Keratinocyte (primary cell): Measurements from ENCODE around the gene LAMB1. TPM values are rescaled to one million over a fixed set of nuclear protein-coding genes. Genes with fewer than 3 reads are reported as not detected.

Source experiments
- DNase-seq: peaks from one replicate; pipeline ENCODE4 v3.0.0-alpha.2; 2011; ENCODE audit warnings: low read depth, missing footprints, low spot score
- FAIRE-seq: peaks from 2 replicates; lab custom pipeline; 2011; peaks lifted over from hg19 to GRCh38; lab: Jason Lieb, UNC
- H2AFZ ChIP-seq: 2 replicates; pipeline ENCODE4 v1.6.0; 2012; ENCODE audit warnings: low read length, control low read depth, inconsistent platforms; ENCODE audit not compliant: control insufficient read depth
- H3K27ac ChIP-seq: 2 replicates; pipeline ENCODE4 v1.5.1; 2011; ENCODE audit warnings: low read length; ENCODE audit not compliant: control insufficient read depth, insufficient read depth
- H3K27me3 ChIP-seq: 3 replicates; pipeline ENCODE4 v1.6.0; 2011; ENCODE audit warnings: low read length; ENCODE audit not compliant: control insufficient read depth, insufficient read depth; ENCODE audit errors: extremely low read depth
- H3K36me3 ChIP-seq, 2 experiments: 2 replicates in 1 of 2; 3 replicates in 1 of 2; pipeline ENCODE4 v1.5.1; 2011; ENCODE audit warnings: low read length in 2 of 2, mild to moderate bottlenecking in 1 of 2; ENCODE audit not compliant: control insufficient read depth in 2 of 2, insufficient read depth in 2 of 2; ENCODE audit errors: extremely low read depth in 1 of 2
- H3K4me1 ChIP-seq: 3 replicates; pipeline ENCODE4 v1.5.1; 2011; ENCODE audit warnings: low read length; ENCODE audit not compliant: control insufficient read depth, insufficient read depth; ENCODE audit errors: extremely low read depth
- H3K4me2 ChIP-seq: 3 replicates; pipeline ENCODE4 v1.6.0; 2011; ENCODE audit warnings: low read depth, low read length; ENCODE audit not compliant: control insufficient read depth, insufficient read depth; ENCODE audit errors: extremely low read depth
- H3K4me3 ChIP-seq, 3 experiments: fragments of 200-600 bp in 1 of 3; sonication (generic) in 1 of 3; 2 replicates in 2 of 3; 3 replicates in 1 of 3; pipeline ENCODE4 v1.5.1; 2011 to 2016; ENCODE audit warnings: low read length in 3 of 3, mild to moderate bottlenecking in 3 of 3, control low read depth in 2 of 3, inconsistent platforms in 1 of 3, low read depth in 1 of 3, mixed read lengths in 1 of 3, mixed run types in 1 of 3, moderate library complexity in 1 of 3; ENCODE audit not compliant: control insufficient read depth in 2 of 3, insufficient read depth in 2 of 3; ENCODE audit errors: extremely low read depth in 1 of 3
- H3K79me2 ChIP-seq: 2 replicates; pipeline ENCODE4 v1.6.0; 2012; ENCODE audit warnings: low read length; ENCODE audit not compliant: control insufficient read depth, insufficient read depth
- H3K9ac ChIP-seq: 3 replicates; pipeline ENCODE4 v1.6.0; 2011; ENCODE audit warnings: low read length; ENCODE audit not compliant: control insufficient read depth, insufficient read depth; ENCODE audit errors: extremely low read depth
- H3K9me1 ChIP-seq: 3 replicates; pipeline ENCODE4 v1.6.0; 2011; ENCODE audit warnings: low read length; ENCODE audit not compliant: control insufficient read depth, insufficient read depth; ENCODE audit errors: extremely low read depth
- H3K9me3 ChIP-seq: 2 replicates; pipeline ENCODE4 v1.5.1; 2012; ENCODE audit warnings: low read depth, low read length; ENCODE audit not compliant: control insufficient read depth
- H4K20me1 ChIP-seq: 3 replicates; pipeline ENCODE4 v1.6.0; 2011; ENCODE audit warnings: low read length; ENCODE audit not compliant: control insufficient read depth, insufficient read depth; ENCODE audit errors: extremely low read depth
- EZH2 ChIP-seq: IDR thresholded peaks from one replicate; pipeline ENCODE4 v1.6.1; 2012; ENCODE audit warnings: inconsistent platforms, mild to moderate bottlenecking, low read length, moderate library complexity
- dilution Hi-C: fragments of 300-500 bp; cut with MboI; formaldehyde crosslinking; loops from one replicate; pipeline ENCODE4 v1.7.0; 2020; ENCODE audit warnings: low sequenced_read_pairs; ENCODE audit not compliant: extremely low pct_ligation_motif_present
- polyA plus RNA-seq, 5 experiments: library from polyadenylated mRNA; depleted of rRNA in 3 of 5; stranded (reverse) in 3 of 5; stranded (forward) in 1 of 5; unstranded in 1 of 5; fragments of >200 nt; gene quantifications; 1 replicate in 1 of 5; 2 replicates in 3 of 5; 3 replicates in 1 of 5; pipeline versions ENCODE4 v1.2.1 to v1.2.3, GENCODE V29; 2011 to 2012; ENCODE audit warnings: missing spikeins in 2 of 5, low read depth in 1 of 5, low replicate concordance in 1 of 5
- TF ChIP-seq, protein P1 (sequence below), 3 experiments: IDR thresholded peaks in 1 of 3; conservative IDR thresholded peaks in 1 of 3; optimal IDR thresholded peaks in 1 of 3; 2 replicates in 2 of 3; 3 replicates in 1 of 3; pipeline versions ENCODE3 to v1.5.1; 2011; ENCODE audit warnings: low read length in 3 of 3, mild to moderate bottlenecking in 3 of 3, moderate library complexity in 2 of 3, control low read depth in 1 of 3, inconsistent platforms in 1 of 3; ENCODE audit not compliant: insufficient read depth in 2 of 3; ENCODE audit errors: extremely low read depth in 1 of 3

The LAMB1 gene
- polyA plus RNA-seq, 1 donor (not counting 4 experiments of a cell fraction or from before 2014, with no cell fraction given): 97.9 TPM

DNA sequence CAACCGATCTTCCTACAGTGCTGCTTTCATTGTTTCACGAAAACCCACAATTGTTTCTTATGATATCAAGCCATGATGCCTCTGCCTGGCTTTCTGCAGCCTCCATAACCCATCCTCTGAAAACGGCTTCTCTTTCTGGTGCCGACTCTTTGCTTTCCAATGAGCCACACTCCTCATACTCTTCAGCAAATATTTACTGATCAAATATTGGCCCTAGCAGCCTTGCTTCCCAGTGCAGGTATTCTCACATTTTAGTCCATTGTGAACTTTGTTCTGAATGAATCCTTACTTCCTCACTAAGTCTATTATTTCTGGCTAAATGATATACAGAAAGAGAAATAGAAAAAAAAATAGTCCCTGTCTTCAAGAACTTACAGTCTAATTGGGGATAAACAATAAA, 35.5 kb downstream of the LAMB1 start:
- no peak overlapping the region for H3K9ac ChIP-seq
- H3K27me3 ChIP-seq: no peaks in the 10 kb centered on the region
- no peak overlapping the region for H3K4me2 ChIP-seq
- DNase-seq: no peak
- no peaks in the 10 kb centered on the region for H3K9me1 ChIP-seq
- peaks cover 7% of the 10 kb centered on the region for H3K79me2 ChIP-seq
- no peak overlapping the region for H2AFZ ChIP-seq
- H3K4me3 ChIP-seq: no peak overlapping the region
- no peak for TF ChIP-seq EZH2
- TF ChIP-seq, protein P1, sequence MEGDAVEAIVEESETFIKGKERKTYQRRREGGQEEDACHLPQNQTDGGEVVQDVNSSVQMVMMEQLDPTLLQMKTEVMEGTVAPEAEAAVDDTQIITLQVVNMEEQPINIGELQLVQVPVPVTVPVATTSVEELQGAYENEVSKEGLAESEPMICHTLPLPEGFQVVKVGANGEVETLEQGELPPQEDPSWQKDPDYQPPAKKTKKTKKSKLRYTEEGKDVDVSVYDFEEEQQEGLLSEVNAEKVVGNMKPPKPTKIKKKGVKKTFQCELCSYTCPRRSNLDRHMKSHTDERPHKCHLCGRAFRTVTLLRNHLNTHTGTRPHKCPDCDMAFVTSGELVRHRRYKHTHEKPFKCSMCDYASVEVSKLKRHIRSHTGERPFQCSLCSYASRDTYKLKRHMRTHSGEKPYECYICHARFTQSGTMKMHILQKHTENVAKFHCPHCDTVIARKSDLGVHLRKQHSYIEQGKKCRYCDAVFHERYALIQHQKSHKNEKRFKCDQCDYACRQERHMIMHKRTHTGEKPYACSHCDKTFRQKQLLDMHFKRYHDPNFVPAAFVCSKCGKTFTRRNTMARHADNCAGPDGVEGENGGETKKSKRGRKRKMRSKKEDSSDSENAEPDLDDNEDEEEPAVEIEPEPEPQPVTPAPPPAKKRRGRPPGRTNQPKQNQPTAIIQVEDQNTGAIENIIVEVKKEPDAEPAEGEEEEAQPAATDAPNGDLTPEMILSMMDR (optimal IDR thresholded peaks at IDR 0.05 in 1 of 3, IDR thresholded peaks at IDR 0.05 in 1 of 3, conservative IDR thresholded peaks at IDR 0.05 in 1 of 3; ENCODE audit: extremely low read depth in 1 of 3, insufficient read depth in 2 of 3, low read length in 3 of 3): no peak
- no peaks in the 10 kb centered on the region for H3K9me3 ChIP-seq
- dilution Hi-C loops: no loop called here
- peaks cover 21% of the 10 kb centered on the region for H3K4me1 ChIP-seq
- H3K27ac ChIP-seq: no peak overlapping the region
- FAIRE-seq: no peak
- no peaks in the 10 kb centered on the region for H4K20me1 ChIP-seq
- peaks cover 13 to 24% of the 10 kb centered on the region in 2 experiments for H3K36me3 ChIP-seq

DNA sequence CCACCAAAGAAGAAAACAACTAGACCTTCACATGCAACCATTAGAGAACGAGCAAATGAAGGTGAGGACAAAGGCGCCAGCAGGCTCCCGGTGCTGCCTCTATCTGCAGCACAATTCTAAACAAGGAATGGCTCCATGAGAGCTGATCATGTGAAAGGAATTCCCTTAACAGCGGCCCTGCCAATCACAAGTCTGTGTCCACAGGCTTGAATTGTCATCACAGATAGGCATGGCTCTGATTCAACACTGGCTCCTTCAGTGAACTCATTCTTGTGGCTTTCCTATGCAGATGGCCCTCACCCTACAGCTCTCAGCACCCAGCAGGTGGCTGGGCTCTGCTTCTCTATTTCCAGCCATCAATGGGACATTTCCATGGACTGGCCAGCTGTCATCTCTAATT, 36.2 kb downstream of the LAMB1 start:
- no peaks in the 10 kb centered on the region for H3K9me3 ChIP-seq
- peaks cover 7% of the 10 kb centered on the region for H3K79me2 ChIP-seq
- no peak overlapping the region for H3K4me3 ChIP-seq
- no peak for FAIRE-seq
- H3K4me1 ChIP-seq: peaks cover 14% of the 10 kb centered on the region
- dilution Hi-C loops: no loop called here
- peaks cover 15 to 30% of the 10 kb centered on the region in 2 experiments for H3K36me3 ChIP-seq
- no peaks in the 10 kb centered on the region for H3K27me3 ChIP-seq
- H3K9me1 ChIP-seq: no peaks in the 10 kb centered on the region
- H3K4me2 ChIP-seq: no peak overlapping the region
- H2AFZ ChIP-seq: no peak overlapping the region
- H3K27ac ChIP-seq: no peak overlapping the region
- no peaks in the 10 kb centered on the region for H4K20me1 ChIP-seq
- TF ChIP-seq EZH2: no peak
- TF ChIP-seq, protein P1 (optimal IDR thresholded peaks at IDR 0.05 in 1 of 3, IDR thresholded peaks at IDR 0.05 in 1 of 3, conservative IDR thresholded peaks at IDR 0.05 in 1 of 3; ENCODE audit: extremely low read depth in 1 of 3, insufficient read depth in 2 of 3, low read length in 3 of 3): peak in 1 of 3 experiments; percentile 27
- DNase-seq: no peak
- no peak overlapping the region for H3K9ac ChIP-seq
